Measurements from ENCODE around the gene GABRG3. TPM values are rescaled to one million over a fixed set of nuclear protein-coding genes. Genes with fewer than 3 reads are reported as not detected.

Gene GABRG3
- polyA plus RNA-seq, 1 experiment, result not detected

DNA sequence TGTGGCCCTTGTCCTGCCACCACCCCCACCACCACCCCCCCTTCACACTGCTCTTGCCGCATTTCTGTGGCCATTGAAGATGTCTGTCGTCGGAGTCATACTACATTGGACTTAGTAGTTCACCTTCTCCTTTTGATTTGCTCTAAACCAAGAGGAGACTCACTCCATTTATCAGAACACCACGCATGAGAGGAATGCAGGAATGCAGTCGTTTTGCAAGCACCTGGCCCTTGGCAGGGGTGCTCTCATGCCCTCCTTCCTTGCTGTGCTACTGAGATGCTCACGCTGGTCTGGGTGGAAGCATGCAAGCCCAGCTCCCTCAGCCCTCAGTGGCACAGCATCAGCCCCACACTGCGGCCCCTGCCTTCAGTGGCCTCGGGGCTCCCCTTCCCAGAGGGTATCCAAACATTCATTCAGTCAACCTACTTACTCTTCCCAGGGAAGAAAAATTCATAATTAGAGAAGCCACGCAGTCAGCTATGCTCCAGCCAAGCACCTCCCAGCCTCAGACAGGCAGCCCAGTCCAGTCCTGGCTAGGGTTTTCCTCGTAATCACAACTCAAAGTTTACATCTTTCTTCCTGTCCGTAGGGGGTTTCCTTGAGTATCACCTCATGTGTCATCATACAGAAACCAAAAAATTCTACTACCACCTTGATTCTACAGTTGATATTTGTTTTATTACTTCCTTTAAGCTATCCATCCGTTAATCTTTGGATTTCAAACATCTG, 520.0 kb downstream of the GABRG3 start:
- no peak overlapping the region for H3K27ac ChIP-seq (ENCODE audit: low read depth, low read length)
- CTCF ChIA-PET, result no interaction called here

GRCh38 chr15:27491666-27492621, 521.0 kb downstream of the GABRG3 start:
- no peaks in the 10 kb centered on the region for H3K27me3 ChIP-seq (ENCODE audit: control insufficient read depth, insufficient read depth, low read length)
- H3K4me3 ChIP-seq (ENCODE audit: low read depth, low read length), result no peak overlapping the region
- peaks cover 5% of the 10 kb centered on the region; the same call in 1 of the 2 replicates for H3K9me3 ChIP-seq (ENCODE audit: control insufficient read depth, insufficient read depth, low read length)
- TF ChIP-seq, protein P1, sequence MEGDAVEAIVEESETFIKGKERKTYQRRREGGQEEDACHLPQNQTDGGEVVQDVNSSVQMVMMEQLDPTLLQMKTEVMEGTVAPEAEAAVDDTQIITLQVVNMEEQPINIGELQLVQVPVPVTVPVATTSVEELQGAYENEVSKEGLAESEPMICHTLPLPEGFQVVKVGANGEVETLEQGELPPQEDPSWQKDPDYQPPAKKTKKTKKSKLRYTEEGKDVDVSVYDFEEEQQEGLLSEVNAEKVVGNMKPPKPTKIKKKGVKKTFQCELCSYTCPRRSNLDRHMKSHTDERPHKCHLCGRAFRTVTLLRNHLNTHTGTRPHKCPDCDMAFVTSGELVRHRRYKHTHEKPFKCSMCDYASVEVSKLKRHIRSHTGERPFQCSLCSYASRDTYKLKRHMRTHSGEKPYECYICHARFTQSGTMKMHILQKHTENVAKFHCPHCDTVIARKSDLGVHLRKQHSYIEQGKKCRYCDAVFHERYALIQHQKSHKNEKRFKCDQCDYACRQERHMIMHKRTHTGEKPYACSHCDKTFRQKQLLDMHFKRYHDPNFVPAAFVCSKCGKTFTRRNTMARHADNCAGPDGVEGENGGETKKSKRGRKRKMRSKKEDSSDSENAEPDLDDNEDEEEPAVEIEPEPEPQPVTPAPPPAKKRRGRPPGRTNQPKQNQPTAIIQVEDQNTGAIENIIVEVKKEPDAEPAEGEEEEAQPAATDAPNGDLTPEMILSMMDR (IDR thresholded peaks at IDR 0.05; ENCODE audit: low read depth, low read length), result no peak
- DNase-seq (ENCODE audit: low read depth, low spot score), result no peak
- no peak overlapping the region for H3K27ac ChIP-seq (ENCODE audit: low read depth, low read length)
- ChIA-PET POLR2A (no interaction called here), CTCF (interaction anchor here (0.6 kb wide), 1 partner anchor 358 kb away, joined by 5 read pairs; no protein-coding TSS in a partner anchor)

More for the DNA sequence above, 520.0 kb downstream of the GABRG3 start:
- no peak for DNase-seq (ENCODE audit: low read depth, low spot score)
- Histone ChIP-seq H3K9me3 (ENCODE audit: control insufficient read depth, insufficient read depth, low read length) (peaks cover 5% of the 10 kb centered on the region; the same call in 1 of the 2 replicates), H3K4me3 (ENCODE audit: low read depth, low read length) (no peak overlapping the region), H3K27me3 (ENCODE audit: control insufficient read depth, insufficient read depth, low read length) (no peaks in the 10 kb centered on the region)
- POLR2A ChIA-PET, result no interaction called here
- TF ChIP-seq, protein P1 (IDR thresholded peaks at IDR 0.05; ENCODE audit: low read depth, low read length), result no peak

DNA sequence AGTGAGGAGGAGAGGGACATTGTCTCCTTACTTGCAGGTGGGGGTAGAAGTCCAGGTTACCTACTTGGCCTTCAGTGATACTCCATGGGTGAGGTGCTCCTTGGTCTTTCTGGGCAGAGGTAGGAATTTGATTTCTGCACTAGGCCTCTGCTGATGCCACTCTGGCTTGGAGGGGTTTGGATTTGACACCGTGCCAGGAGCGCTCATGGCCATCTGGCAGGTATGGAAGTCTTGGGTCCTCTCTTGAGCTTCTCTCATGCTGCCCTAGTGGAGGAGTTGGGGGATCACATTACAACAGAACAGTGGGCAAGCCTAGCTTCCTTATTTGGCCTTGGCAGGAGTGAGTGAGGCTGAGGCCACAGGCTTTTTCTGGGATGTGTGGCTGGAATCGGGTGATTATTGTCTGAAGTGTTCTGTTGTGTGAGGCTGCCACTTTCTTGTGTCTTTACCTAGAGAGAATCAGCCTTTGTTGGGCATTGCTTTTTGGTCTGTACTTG, 525.0 kb downstream of the GABRG3 start:
- H3K27ac ChIP-seq (ENCODE audit: low read depth, low read length), result no peak overlapping the region
- ChIA-PET CTCF (no interaction called here), POLR2A (no interaction called here)
- no peak overlapping the region for H3K4me3 ChIP-seq (ENCODE audit: low read depth, low read length)
- peaks cover 11% of the 10 kb centered on the region for H3K9me3 ChIP-seq (ENCODE audit: control insufficient read depth, insufficient read depth, low read length)
- DNase-seq (ENCODE audit: low read depth, low spot score), result no peak
- TF ChIP-seq, protein P1 (IDR thresholded peaks at IDR 0.05; ENCODE audit: low read depth, low read length), result no peak
- no peaks in the 10 kb centered on the region for H3K27me3 ChIP-seq (ENCODE audit: control insufficient read depth, insufficient read depth, low read length)

- no peaks in the 10 kb centered on the region for H3K27me3 ChIP-seq (ENCODE audit: control insufficient read depth, insufficient read depth, low read length)
- CTCF ChIA-PET, result no interaction called here
- TF ChIP-seq, protein P1 (IDR thresholded peaks at IDR 0.05; ENCODE audit: low read depth, low read length), result no peak
- no peak overlapping the region for H3K4me3 ChIP-seq (ENCODE audit: low read depth, low read length)
- no peak for DNase-seq (ENCODE audit: low read depth, low spot score)
- H3K9me3 ChIP-seq (ENCODE audit: control insufficient read depth, insufficient read depth, low read length), result peaks cover 7% of the 10 kb centered on the region
- POLR2A ChIA-PET, result no interaction called here
- no peak overlapping the region for H3K27ac ChIP-seq (ENCODE audit: low read depth, low read length)
Measured at GRCh38 chr15:27498700-27499099, 527.7 kb downstream of the GABRG3 start.

Measured in AG04450 (cell line).